ENCODE results near the gene SNX9.
"Not testable (repeated sequence)": the region's sequence is repeated elsewhere in the genome, so short reads cannot be mapped to it uniquely, and the experiment has no call there.

- not testable (repeated sequence) for TF ChIP-seq POLR2AphosphoS5 (IDR thresholded peaks at IDR 0.05); CTCF (IDR thresholded peaks at IDR 0.05; ENCODE audit: poor library complexity, severe bottlenecking); EP300 (conservative IDR thresholded peaks at IDR 0.05; ENCODE audit: poor library complexity, severe bottlenecking)
These were observed 23.5 kb upstream of the SNX9 start for GRCh38 chr6:157799561-157799960.

Data from neural cell (in vitro differentiated cells).